GM19463 (cell line): ENCODE results near the gene ITGB3BP.
"Not testable (repeated sequence)": the region's sequence is repeated elsewhere in the genome, so short reads cannot be mapped to it uniquely, and the experiment has no call there.

Experiments used
- ATAC-seq: cut with Tn5 transposase; IDR thresholded peaks from one replicate; pipeline ENCODE4 v1.9.1; 2021; ENCODE audit warnings: mild to moderate bottlenecking, moderate library complexity; ENCODE audit not compliant: unreplicated experiment

ITGB3BP gene

GRCh38 chr1:63509718-63510117 lies 13.3 kb downstream of the ITGB3BP start:
- ATAC-seq = no peak

GRCh38 chr1:63506782-63507181 lies 16.2 kb downstream of the ITGB3BP start:
- no peak for ATAC-seq

GRCh38 chr1:63501256-63501655 lies 21.8 kb downstream of the ITGB3BP start:
- no peak for ATAC-seq

GRCh38 chr1:63498106-63498505 lies 24.9 kb downstream of the ITGB3BP start:
- no peak for ATAC-seq

- ATAC-seq = no peak
Measured at GRCh38 chr1:63497577-63497976, 25.4 kb downstream of the ITGB3BP start.

GRCh38 chr1:63487336-63488065 lies 35.5 kb downstream of the ITGB3BP start:
- no peak for ATAC-seq

- ATAC-seq = no peak
Measured at GRCh38 chr1:63486629-63487028, 36.4 kb downstream of the ITGB3BP start.

GRCh38 chr1:63480057-63480456 lies 43.0 kb downstream of the ITGB3BP start:
- ATAC-seq = no peak

GRCh38 chr1:63475761-63476160 lies 47.3 kb downstream of the ITGB3BP start:
- no peak for ATAC-seq

GRCh38 chr1:63468683-63469082 lies 54.3 kb downstream of the ITGB3BP start:
- not testable (repeated sequence) for ATAC-seq

GRCh38 chr1:63466759-63467158 lies 56.3 kb downstream of the ITGB3BP start:
- ATAC-seq = no peak

- ATAC-seq = no peak
Measured at GRCh38 chr1:63466181-63466580, 56.8 kb downstream of the ITGB3BP start.

- no peak for ATAC-seq
Measured at GRCh38 chr1:63463248-63463647, 59.8 kb downstream of the ITGB3BP start.

GRCh38 chr1:63461661-63462230 lies 61.3 kb downstream of the ITGB3BP start:
- no peak for ATAC-seq

- ATAC-seq = no peak
Measured at GRCh38 chr1:63458750-63459149, 64.3 kb downstream of the ITGB3BP start.

- ATAC-seq = no peak
Measured at GRCh38 chr1:63454269-63454668, 68.8 kb downstream of the ITGB3BP start.

GRCh38 chr1:63453232-63453631 lies 69.8 kb downstream of the ITGB3BP start:
- no peak for ATAC-seq

- no peak for ATAC-seq
Measured at GRCh38 chr1:63450416-63450815, 72.6 kb downstream of the ITGB3BP start.

- ATAC-seq = no peak
Measured at GRCh38 chr1:63448731-63449246, 74.2 kb downstream of the ITGB3BP start.

- no peak for ATAC-seq
Measured at GRCh38 chr1:63442141-63442475, 80.9 kb downstream of the ITGB3BP start.

GRCh38 chr1:63435161-63435560 lies 87.9 kb downstream of the ITGB3BP start:
- no peak for ATAC-seq

GRCh38 chr1:63429281-63429680 lies 93.7 kb downstream of the ITGB3BP start:
- no peak for ATAC-seq

- ATAC-seq = no peak
Measured at GRCh38 chr1:63428815-63429214, 94.2 kb downstream of the ITGB3BP start.
